PFSK-1 (cell line): ENCODE measurements around the gene KLHDC4.

Experiments used
- FOXP2 ChIP-seq: optimal IDR thresholded peaks from 2 replicates; pipeline ENCODE3; 2011; ENCODE audit warnings: borderline replicate concordance, control low read depth, inconsistent platforms; ENCODE audit not compliant: insufficient read depth; ENCODE audit errors: extremely low read length, extremely low read depth
- POLR2AphosphoS5 ChIP-seq: IDR thresholded peaks from 2 replicates; pipeline ENCODE4 v1.6.1; 2012; ENCODE audit warnings: low read depth, mild to moderate bottlenecking, control low read depth, low read length, moderate library complexity
- SIN3A ChIP-seq: IDR thresholded peaks from 2 replicates; pipeline ENCODE4 v1.6.1; 2012; ENCODE audit warnings: mild to moderate bottlenecking, low read length, moderate library complexity, borderline replicate concordance; ENCODE audit not compliant: insufficient read depth
- TF ChIP-seq, protein P1 (sequence below), 2 experiments: IDR thresholded peaks; 2 replicates each; pipeline versions ENCODE4 v1.6.1 to v1.8.0; 2011 to 2012; ENCODE audit warnings: low read depth in 2 of 2, low read length in 2 of 2, control low read depth in 1 of 2, inconsistent platforms in 1 of 2, mild to moderate bottlenecking in 1 of 2, moderate library complexity in 1 of 2; ENCODE audit not compliant: insufficient read depth in 1 of 2

DNA sequence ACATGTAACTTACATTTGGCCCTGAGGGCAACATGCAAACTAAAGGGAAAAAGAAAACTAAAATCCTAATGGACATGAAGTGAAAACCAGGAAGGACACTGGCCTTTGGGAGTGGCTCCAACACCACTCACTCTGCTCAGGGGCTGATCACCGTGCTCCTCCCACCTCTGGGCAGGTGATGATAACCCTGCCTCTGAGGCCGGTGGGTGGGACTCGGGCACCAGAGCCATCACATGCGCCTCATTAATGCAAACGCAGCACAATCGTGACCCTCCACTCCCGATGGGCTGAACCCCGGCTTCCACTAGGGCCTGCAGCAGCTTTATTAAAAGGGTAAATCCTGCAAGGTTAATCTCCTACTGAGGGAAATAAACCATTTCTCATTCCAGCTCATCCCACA is 4.7 kb downstream of the KLHDC4 start:
- TF ChIP-seq FOXP2 (no peak), POLR2AphosphoS5 (no peak), SIN3A (no peak)
- TF ChIP-seq, protein P1, sequence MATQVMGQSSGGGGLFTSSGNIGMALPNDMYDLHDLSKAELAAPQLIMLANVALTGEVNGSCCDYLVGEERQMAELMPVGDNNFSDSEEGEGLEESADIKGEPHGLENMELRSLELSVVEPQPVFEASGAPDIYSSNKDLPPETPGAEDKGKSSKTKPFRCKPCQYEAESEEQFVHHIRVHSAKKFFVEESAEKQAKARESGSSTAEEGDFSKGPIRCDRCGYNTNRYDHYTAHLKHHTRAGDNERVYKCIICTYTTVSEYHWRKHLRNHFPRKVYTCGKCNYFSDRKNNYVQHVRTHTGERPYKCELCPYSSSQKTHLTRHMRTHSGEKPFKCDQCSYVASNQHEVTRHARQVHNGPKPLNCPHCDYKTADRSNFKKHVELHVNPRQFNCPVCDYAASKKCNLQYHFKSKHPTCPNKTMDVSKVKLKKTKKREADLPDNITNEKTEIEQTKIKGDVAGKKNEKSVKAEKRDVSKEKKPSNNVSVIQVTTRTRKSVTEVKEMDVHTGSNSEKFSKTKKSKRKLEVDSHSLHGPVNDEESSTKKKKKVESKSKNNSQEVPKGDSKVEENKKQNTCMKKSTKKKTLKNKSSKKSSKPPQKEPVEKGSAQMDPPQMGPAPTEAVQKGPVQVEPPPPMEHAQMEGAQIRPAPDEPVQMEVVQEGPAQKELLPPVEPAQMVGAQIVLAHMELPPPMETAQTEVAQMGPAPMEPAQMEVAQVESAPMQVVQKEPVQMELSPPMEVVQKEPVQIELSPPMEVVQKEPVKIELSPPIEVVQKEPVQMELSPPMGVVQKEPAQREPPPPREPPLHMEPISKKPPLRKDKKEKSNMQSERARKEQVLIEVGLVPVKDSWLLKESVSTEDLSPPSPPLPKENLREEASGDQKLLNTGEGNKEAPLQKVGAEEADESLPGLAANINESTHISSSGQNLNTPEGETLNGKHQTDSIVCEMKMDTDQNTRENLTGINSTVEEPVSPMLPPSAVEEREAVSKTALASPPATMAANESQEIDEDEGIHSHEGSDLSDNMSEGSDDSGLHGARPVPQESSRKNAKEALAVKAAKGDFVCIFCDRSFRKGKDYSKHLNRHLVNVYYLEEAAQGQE (IDR thresholded peaks at IDR 0.05; ENCODE audit: insufficient read depth in 1 of 2, low read depth in 2 of 2, low read length in 2 of 2): no peak
